Measurements from ENCODE around the gene CLCN7. TPM values are rescaled to one million over a fixed set of nuclear protein-coding genes. Genes with fewer than 3 reads are reported as not detected.
A peak's percentile ranks its signal among the peaks of the same experiment; 100 is the strongest.
"Not testable (repeated sequence)": the region's sequence is repeated elsewhere in the genome, so short reads cannot be mapped to it uniquely, and the experiment has no call there.

Gene CLCN7
- total RNA-seq, 2 donors from 2014 or later: 43.3 to 47.0 TPM

DNA sequence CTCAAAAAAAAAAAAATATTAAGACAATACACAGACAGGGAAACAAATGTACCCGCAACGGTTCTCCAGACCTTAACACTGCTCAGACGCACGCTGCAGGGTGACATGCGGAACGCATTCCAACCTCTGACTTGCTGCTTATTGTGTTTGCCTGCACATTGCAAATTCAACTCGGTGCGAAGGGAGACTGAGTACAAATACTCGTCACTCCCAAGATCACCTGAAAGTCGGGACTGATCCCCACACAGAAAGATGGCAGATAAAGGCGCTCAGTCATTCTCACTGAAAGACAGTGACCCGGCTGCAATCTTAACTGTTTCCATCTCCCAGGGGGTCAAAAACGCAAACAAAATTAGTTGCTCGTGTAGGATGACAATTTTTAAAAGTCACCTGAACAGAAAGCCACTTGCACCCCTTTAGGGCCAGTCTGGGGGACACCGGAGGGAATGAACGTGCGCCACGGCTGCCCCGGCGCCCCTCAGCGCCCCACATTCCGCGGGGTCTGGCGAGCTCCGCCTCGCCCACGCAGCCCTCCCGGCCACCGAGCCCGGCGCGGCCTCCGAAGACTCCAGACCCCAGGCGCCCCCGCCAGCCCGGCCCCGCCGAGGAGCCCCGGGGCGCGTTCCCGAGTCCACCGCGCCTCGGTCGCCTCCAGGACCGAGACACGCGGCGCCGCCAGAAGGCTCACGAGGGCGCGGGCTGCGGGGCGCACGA lies 589 bp downstream of the CLCN7 start:
- peak overlapping the region; percentile 96 for H3K4me3 ChIP-seq
- H3K9me3 ChIP-seq: no peaks in the 10 kb centered on the region
- peaks cover 12 to 24% of the 10 kb centered on the region in 2 donors for H3K4me1 ChIP-seq (ENCODE audit: control insufficient read depth in 1 of 2, low read depth in 2 of 2)
- ATAC-seq (ENCODE audit: insufficient number of reproducible peaks, low FRiP score, low read depth): no peak
- no peak for TF ChIP-seq CTCF (IDR thresholded peaks at IDR 0.05)
- H3K27ac ChIP-seq: peak overlapping the region; percentile 88 to 89
- H3K27me3 ChIP-seq (replicated peaks; ENCODE audit: insufficient read depth): no peaks in the 10 kb centered on the region
- DNase-seq (ENCODE audit: low spot score): no peak
- no peaks in the 10 kb centered on the region for H3K36me3 ChIP-seq

DNA sequence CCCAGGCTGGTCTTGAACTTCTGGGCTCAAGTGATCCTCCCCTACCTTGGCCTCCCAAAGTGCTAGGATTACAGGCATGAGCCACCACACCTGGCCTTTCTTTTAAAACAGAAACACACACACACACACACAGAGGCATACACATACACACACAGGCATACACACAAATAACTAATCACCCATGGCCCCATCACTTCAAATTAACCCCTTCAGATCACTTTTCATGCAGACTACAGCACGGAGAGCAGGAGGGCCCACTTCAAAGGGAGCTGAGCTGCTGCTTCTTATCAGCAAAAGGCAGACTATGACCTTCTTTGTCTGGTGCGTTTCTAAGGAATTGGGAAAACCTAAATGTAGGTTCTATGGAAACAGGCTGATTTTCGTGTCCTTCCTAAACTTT lies 1.9 kb downstream of the CLCN7 start:
- Histone ChIP-seq H3K4me1 (ENCODE audit: control insufficient read depth in 1 of 2, low read depth in 2 of 2) (peaks cover 12 to 24% of the 10 kb centered on the region in 2 donors), H3K27ac (no peak overlapping the region), H3K36me3 (no peaks in the 10 kb centered on the region), H3K27me3 (replicated peaks; ENCODE audit: insufficient read depth) (no peaks in the 10 kb centered on the region), H3K9me3 (no peaks in the 10 kb centered on the region), H3K4me3 (no peak overlapping the region)
- TF ChIP-seq CTCF (IDR thresholded peaks at IDR 0.05): no peak
- no peak for DNase-seq (ENCODE audit: low spot score)
- ATAC-seq (ENCODE audit: insufficient number of reproducible peaks, low FRiP score, low read depth): no peak

DNA sequence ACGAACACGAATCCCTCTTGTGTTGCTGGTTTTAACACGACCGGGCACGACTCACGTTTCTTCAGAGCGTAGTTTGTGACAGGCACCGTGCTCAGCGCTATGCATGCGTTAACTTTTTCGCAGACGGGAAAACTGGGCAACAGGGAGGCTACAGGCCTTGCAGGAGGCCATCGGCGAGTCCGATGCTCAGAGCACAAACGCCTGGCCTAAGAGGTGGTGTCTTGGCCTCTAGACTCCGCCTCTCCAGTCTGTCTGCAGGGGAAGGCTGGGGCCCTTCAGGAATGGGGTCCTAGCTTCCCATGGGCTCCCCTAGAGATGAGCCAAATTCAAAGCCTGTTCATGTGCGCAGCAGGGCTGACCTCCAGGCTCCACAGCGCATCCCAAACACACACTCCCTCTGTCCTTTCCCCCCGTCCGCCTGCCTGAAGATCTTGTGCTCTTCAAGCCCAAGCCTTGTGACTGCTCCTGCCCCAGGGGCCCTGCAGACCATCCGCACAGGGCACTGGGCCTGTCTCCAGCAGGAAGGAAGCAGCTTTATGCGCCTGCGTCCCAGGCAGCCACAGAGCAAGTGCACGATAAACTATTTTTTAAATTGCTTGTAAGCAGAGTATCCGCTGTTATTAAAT lies 3.1 kb downstream of the CLCN7 start:
- no peak for TF ChIP-seq CTCF (IDR thresholded peaks at IDR 0.05)
- H3K27me3 ChIP-seq (replicated peaks; ENCODE audit: insufficient read depth): no peaks in the 10 kb centered on the region
- no peaks in the 10 kb centered on the region for H3K36me3 ChIP-seq
- ATAC-seq (ENCODE audit: insufficient number of reproducible peaks, low FRiP score, low read depth) (no peak), DNase-seq (ENCODE audit: low spot score) (no peak)
- H3K4me3 ChIP-seq: no peak overlapping the region
- no peaks in the 10 kb centered on the region for H3K9me3 ChIP-seq
- H3K27ac ChIP-seq: no peak overlapping the region
- peaks cover 12 to 24% of the 10 kb centered on the region in 2 donors for H3K4me1 ChIP-seq (ENCODE audit: control insufficient read depth in 1 of 2, low read depth in 2 of 2)

DNA sequence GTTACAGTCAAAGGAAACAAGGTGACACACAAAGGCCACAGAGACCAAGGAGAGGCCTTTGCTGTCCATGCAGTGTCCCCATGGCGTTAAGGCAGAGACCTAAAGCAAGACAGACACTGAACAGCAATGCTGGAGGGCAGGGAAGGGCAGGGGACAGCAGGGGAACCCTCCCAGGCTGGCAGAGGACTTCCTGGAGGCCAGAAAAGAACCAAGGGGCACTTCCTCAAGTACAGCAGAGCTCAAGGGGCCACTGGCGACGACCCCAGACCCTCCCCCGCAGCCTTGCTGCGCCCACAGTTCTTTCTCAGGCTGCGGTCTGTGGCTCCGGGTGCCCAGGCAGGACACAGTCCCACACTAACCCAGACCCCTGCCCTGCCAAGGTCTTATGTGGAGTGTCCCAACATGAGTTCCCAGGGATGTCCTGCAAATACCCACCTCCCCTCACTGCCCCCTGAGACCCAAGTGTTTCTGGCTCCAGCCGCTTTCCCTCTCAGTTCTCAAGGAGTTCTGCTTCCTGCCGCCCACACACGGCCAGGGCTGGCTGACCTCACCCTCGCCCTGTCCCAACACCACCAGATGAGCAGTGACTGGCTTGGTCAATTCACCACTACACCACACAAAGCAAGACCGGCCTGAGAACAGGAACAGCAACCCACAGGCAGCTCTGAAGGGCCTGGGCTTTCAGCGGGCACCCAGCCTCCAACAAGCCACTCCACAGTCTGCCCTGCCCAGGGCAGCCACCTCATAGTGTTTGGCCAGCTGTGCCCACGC lies 4.2 kb downstream of the CLCN7 start:
- Histone ChIP-seq H3K9me3 (no peaks in the 10 kb centered on the region), H3K4me1 (ENCODE audit: control insufficient read depth in 1 of 2, low read depth in 2 of 2) (peaks cover 12 to 20% of the 10 kb centered on the region in 2 donors), H3K27me3 (replicated peaks; ENCODE audit: insufficient read depth) (no peaks in the 10 kb centered on the region), H3K4me3 (no peak overlapping the region), H3K27ac (peak overlapping the region in 1 of 2 donors; percentile 0), H3K36me3 (no peaks in the 10 kb centered on the region)
- no peak for TF ChIP-seq CTCF (IDR thresholded peaks at IDR 0.05)
- ATAC-seq (ENCODE audit: insufficient number of reproducible peaks, low FRiP score, low read depth) (no peak), DNase-seq (ENCODE audit: low spot score) (no peak)

DNA sequence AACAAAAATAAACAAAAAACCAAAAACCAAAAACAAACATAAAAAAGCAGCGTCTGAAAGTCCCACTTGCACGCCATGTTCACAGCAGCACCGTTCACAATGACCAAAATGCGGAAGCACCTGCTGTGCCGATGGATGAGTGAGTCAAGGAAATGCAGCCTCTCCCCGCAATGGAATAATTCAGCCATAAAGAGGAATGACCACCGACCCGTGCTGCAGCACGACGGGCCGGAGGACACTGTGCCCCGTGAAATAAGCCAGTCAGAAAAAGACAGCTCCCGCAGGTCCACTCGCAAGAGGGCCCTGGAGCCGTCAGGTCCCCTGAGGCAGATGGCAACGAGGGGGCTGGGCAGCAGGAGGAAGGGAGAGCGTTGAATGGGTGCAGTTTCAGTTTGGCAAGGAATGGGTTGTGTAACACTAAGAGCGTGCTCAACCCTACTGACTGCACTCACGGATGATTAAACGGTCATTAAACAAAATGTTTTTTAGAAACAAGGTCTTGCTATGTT lies 5.1 kb downstream of the CLCN7 start:
- no peak overlapping the region for H3K4me3 ChIP-seq
- H3K9me3 ChIP-seq: no peaks in the 10 kb centered on the region
- H3K36me3 ChIP-seq: no peaks in the 10 kb centered on the region
- no peak for DNase-seq (ENCODE audit: low spot score)
- H3K27ac ChIP-seq: no peak overlapping the region
- TF ChIP-seq CTCF (IDR thresholded peaks at IDR 0.05): no peak
- H3K27me3 ChIP-seq (replicated peaks; ENCODE audit: insufficient read depth): no peaks in the 10 kb centered on the region
- peaks cover 12 to 16% of the 10 kb centered on the region in 2 donors for H3K4me1 ChIP-seq (ENCODE audit: control insufficient read depth in 1 of 2, low read depth in 2 of 2)
- ATAC-seq (ENCODE audit: insufficient number of reproducible peaks, low FRiP score, low read depth): no peak

- H3K27ac ChIP-seq; H3K27me3 ChIP-seq (replicated peaks; ENCODE audit: insufficient read depth); ATAC-seq (ENCODE audit: insufficient number of reproducible peaks, low FRiP score, low read depth); H3K9me3 ChIP-seq; H3K36me3 ChIP-seq; H3K4me3 ChIP-seq; DNase-seq (ENCODE audit: low spot score): not testable (repeated sequence)
- H3K4me1 ChIP-seq (ENCODE audit: control insufficient read depth in 1 of 2, low read depth in 2 of 2): peaks cover 10 to 14% of the 10 kb centered on the region in 2 donors
Observed at GRCh38 chr16:1469141-1469540, 5.7 kb downstream of the CLCN7 start.

Data from thoracic aorta (tissue), 2 donors.